ENCODE data around the gene WNT7A. TPM values are rescaled to one million over a fixed set of nuclear protein-coding genes. Genes with fewer than 3 reads are reported as not detected.

The WNT7A gene
- total and polyA plus RNA-seq, 2 experiments from 2014 or later = not detected

- no peak for DNase-seq
- no peaks in the 10 kb centered on the region for H3K9me2 ChIP-seq (ENCODE audit: insufficient read depth)
- H3K9me3 ChIP-seq (ENCODE audit: low read depth) = no peaks in the 10 kb centered on the region
- H3K79me2 ChIP-seq (ENCODE audit: insufficient read depth) = no peaks in the 10 kb centered on the region
- no peak overlapping the region for H3K4me3 ChIP-seq
- H2AFZ ChIP-seq = no peak overlapping the region
- H3K36me3 ChIP-seq (ENCODE audit: low read depth) = no peaks in the 10 kb centered on the region
- H3F3A ChIP-seq (ENCODE audit: insufficient read depth) = no peaks in the 10 kb centered on the region
- H3K4me1 ChIP-seq (ENCODE audit: insufficient read depth) = no peaks in the 10 kb centered on the region
- in situ Hi-C loops (cut with MboI) = no loop called here
- H3K27ac ChIP-seq = no peak overlapping the region
- H3K27me3 ChIP-seq (replicated peaks; ENCODE audit: insufficient read depth) = no peaks in the 10 kb centered on the region
- TF ChIP-seq EZH2phosphoT487 (IDR thresholded peaks at IDR 0.05; ENCODE audit: insufficient read depth, low read depth) (no peak), EZH2 (IDR thresholded peaks at IDR 0.05; ENCODE audit: insufficient read depth, poor library complexity, severe bottlenecking) (no peak)
- WGBS, 2 experiments (ENCODE audit: low coverage in 1 of 2, low lambda C conversion rate in 2 of 2, missing lambda C conversion rate in 2 of 2) = 44% methylated on average over 8 of the region's 8 CpGs
- no peaks in the 10 kb centered on the region for H4K20me1 ChIP-seq (ENCODE audit: insufficient read depth)
- H3K4me2 ChIP-seq (ENCODE audit: unreplicated experiment) = no peak overlapping the region
- no peak overlapping the region for H3K9ac ChIP-seq
These were observed 38.7 kb downstream of the WNT7A start for GRCh38 chr3:13841141-13841540.

GRCh38 chr3:13840456-13840855 is 39.4 kb downstream of the WNT7A start:
- TF ChIP-seq EZH2 (IDR thresholded peaks at IDR 0.05; ENCODE audit: insufficient read depth, poor library complexity, severe bottlenecking) (no peak), EZH2phosphoT487 (IDR thresholded peaks at IDR 0.05; ENCODE audit: insufficient read depth, low read depth) (no peak)
- Histone ChIP-seq H3K36me3 (ENCODE audit: low read depth) (no peaks in the 10 kb centered on the region), H2AFZ (no peak overlapping the region), H3K9me3 (ENCODE audit: low read depth) (no peaks in the 10 kb centered on the region), H3K9ac (no peak overlapping the region), H3K4me3 (no peak overlapping the region), H3K4me1 (ENCODE audit: insufficient read depth) (no peaks in the 10 kb centered on the region), H3K27me3 (replicated peaks; ENCODE audit: insufficient read depth) (no peaks in the 10 kb centered on the region), H3K79me2 (ENCODE audit: insufficient read depth) (no peaks in the 10 kb centered on the region), H3K27ac (no peak overlapping the region), H3F3A (ENCODE audit: insufficient read depth) (no peaks in the 10 kb centered on the region), H3K9me2 (ENCODE audit: insufficient read depth) (no peaks in the 10 kb centered on the region), H4K20me1 (ENCODE audit: insufficient read depth) (no peaks in the 10 kb centered on the region), H3K4me2 (ENCODE audit: unreplicated experiment) (no peak overlapping the region)
- no peak for DNase-seq
- in situ Hi-C loops (cut with MboI) = no loop called here
- WGBS, 2 experiments (ENCODE audit: low coverage in 1 of 2, low lambda C conversion rate in 2 of 2, missing lambda C conversion rate in 2 of 2) = 41 to 51% methylated on average over 2 of the region's 2 CpGs

GRCh38 chr3:13839726-13840340 is 40.0 kb downstream of the WNT7A start:
- no peaks in the 10 kb centered on the region for H3K36me3 ChIP-seq (ENCODE audit: low read depth)
- no peak overlapping the region for H3K9ac ChIP-seq
- no peak overlapping the region for H3K4me3 ChIP-seq
- no peaks in the 10 kb centered on the region for H3K27me3 ChIP-seq (replicated peaks; ENCODE audit: insufficient read depth)
- no peaks in the 10 kb centered on the region for H3K4me1 ChIP-seq (ENCODE audit: insufficient read depth)
- H3K4me2 ChIP-seq (ENCODE audit: unreplicated experiment) = no peak overlapping the region
- no peak for DNase-seq
- H3K79me2 ChIP-seq (ENCODE audit: insufficient read depth) = no peaks in the 10 kb centered on the region
- H3K27ac ChIP-seq = no peak overlapping the region
- H3K9me2 ChIP-seq (ENCODE audit: insufficient read depth) = no peaks in the 10 kb centered on the region
- WGBS, 2 experiments (ENCODE audit: low coverage in 1 of 2, low lambda C conversion rate in 2 of 2, missing lambda C conversion rate in 2 of 2) = 29 to 30% methylated on average over 5 of the region's 5 CpGs
- no peaks in the 10 kb centered on the region for H3K9me3 ChIP-seq (ENCODE audit: low read depth)
- no peaks in the 10 kb centered on the region for H3F3A ChIP-seq (ENCODE audit: insufficient read depth)
- TF ChIP-seq EZH2 (IDR thresholded peaks at IDR 0.05; ENCODE audit: insufficient read depth, poor library complexity, severe bottlenecking) = no peak
- no peak for TF ChIP-seq EZH2phosphoT487 (IDR thresholded peaks at IDR 0.05; ENCODE audit: insufficient read depth, low read depth)
- in situ Hi-C loops (cut with MboI) = no loop called here
- H2AFZ ChIP-seq = no peak overlapping the region
- no peaks in the 10 kb centered on the region for H4K20me1 ChIP-seq (ENCODE audit: insufficient read depth)

DNA sequence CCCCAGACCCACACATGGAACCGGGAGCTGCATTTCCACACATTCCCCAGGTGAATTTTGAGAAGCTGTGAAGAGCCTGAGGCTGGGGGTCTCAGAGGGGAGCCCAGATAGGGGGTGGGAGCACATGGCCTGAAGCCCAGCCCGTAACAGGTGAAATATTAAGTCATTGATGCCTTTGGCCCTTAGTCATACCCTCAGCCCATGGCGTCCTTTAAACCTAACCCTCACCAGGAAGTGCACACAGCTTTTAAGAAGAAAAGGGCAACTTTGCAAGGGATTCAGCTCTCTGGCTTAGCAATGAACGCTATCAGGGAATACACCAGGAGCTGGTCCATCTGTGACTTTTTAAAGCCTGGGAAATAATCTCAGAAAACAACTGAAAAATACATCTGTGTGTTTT is 40.6 kb downstream of the WNT7A start:
- no peak overlapping the region for H3K9ac ChIP-seq
- TF ChIP-seq EZH2 (IDR thresholded peaks at IDR 0.05; ENCODE audit: insufficient read depth, poor library complexity, severe bottlenecking) = no peak
- no peak for TF ChIP-seq EZH2phosphoT487 (IDR thresholded peaks at IDR 0.05; ENCODE audit: insufficient read depth, low read depth)
- no peak overlapping the region for H2AFZ ChIP-seq

More for the DNA sequence above, 40.6 kb downstream of the WNT7A start:
- Histone ChIP-seq H3K9me2 (ENCODE audit: insufficient read depth) (no peaks in the 10 kb centered on the region), H4K20me1 (ENCODE audit: insufficient read depth) (no peaks in the 10 kb centered on the region), H3K4me3 (no peak overlapping the region), H3F3A (ENCODE audit: insufficient read depth) (no peaks in the 10 kb centered on the region), H3K27me3 (replicated peaks; ENCODE audit: insufficient read depth) (no peaks in the 10 kb centered on the region), H3K4me1 (ENCODE audit: insufficient read depth) (no peaks in the 10 kb centered on the region), H3K9me3 (ENCODE audit: low read depth) (no peaks in the 10 kb centered on the region), H3K4me2 (ENCODE audit: unreplicated experiment) (no peak overlapping the region), H3K79me2 (ENCODE audit: insufficient read depth) (no peaks in the 10 kb centered on the region), H3K36me3 (ENCODE audit: low read depth) (no peaks in the 10 kb centered on the region), H3K27ac (no peak overlapping the region)
- no peak for DNase-seq
- WGBS, 2 experiments (ENCODE audit: low coverage in 1 of 2, low lambda C conversion rate in 2 of 2, missing lambda C conversion rate in 2 of 2) = 13 to 27% methylated on average over 4 of the region's 4 CpGs
- in situ Hi-C loops (cut with MboI) = no loop called here
